Mesenchymal stem cell (in vitro differentiated cells and primary cell): ENCODE data around the gene SNRNP40.

Experiments
- DNase-seq: peaks from one replicate; pipeline ENCODE4 v3.0.0-alpha.2; 2013
- H2AFZ ChIP-seq: one replicate; pipeline ENCODE4 v1.6.1; 2013; ENCODE audit warnings: low read depth, mild to moderate bottlenecking, control low read depth, inconsistent platforms, low read length, moderate library complexity
- H2AK5ac ChIP-seq: 2 replicates; pipeline ENCODE4 v1.6.1; 2013; ENCODE audit warnings: low read length, moderate library complexity, mild to moderate bottlenecking, inconsistent platforms; ENCODE audit not compliant: severe bottlenecking
- H2BK120ac ChIP-seq: one replicate; pipeline ENCODE4 v1.6.1; 2013; ENCODE audit warnings: low read depth, mild to moderate bottlenecking, inconsistent platforms, low read length, moderate library complexity
- H2BK12ac ChIP-seq, 2 experiments: one replicate each; pipeline ENCODE4 v1.6.1; 2013; ENCODE audit warnings: inconsistent platforms in 2 of 2, low read length in 2 of 2, mild to moderate bottlenecking in 2 of 2, moderate library complexity in 2 of 2, control low read depth in 1 of 2
- H2BK15ac ChIP-seq: one replicate; pipeline ENCODE4 v1.6.1; 2013; ENCODE audit warnings: mild to moderate bottlenecking, low read depth, inconsistent platforms; ENCODE audit not compliant: poor library complexity, severe bottlenecking
- H2BK5ac ChIP-seq: 2 replicates; pipeline ENCODE4 v1.6.1; 2013; ENCODE audit warnings: low read depth, mild to moderate bottlenecking, low read length, control low read depth, inconsistent platforms; ENCODE audit not compliant: poor library complexity, severe bottlenecking
- H3K14ac ChIP-seq, 2 experiments: one replicate each; pipeline ENCODE4 v1.6.1; 2013; ENCODE audit warnings: inconsistent platforms in 2 of 2, low read length in 2 of 2, control low read depth in 1 of 2, mild to moderate bottlenecking in 1 of 2, moderate library complexity in 1 of 2
- H3K18ac ChIP-seq, 2 experiments: one replicate each; pipeline ENCODE4 v1.6.1; 2013; ENCODE audit warnings: inconsistent platforms in 2 of 2, low read length in 2 of 2, control low read depth in 1 of 2, low read depth in 1 of 2, mild to moderate bottlenecking in 1 of 2
- H3K23ac ChIP-seq, 2 experiments: one replicate each; pipeline ENCODE4 v1.6.1; 2013; ENCODE audit warnings: inconsistent platforms in 2 of 2, low read length in 2 of 2, mild to moderate bottlenecking in 2 of 2, moderate library complexity in 2 of 2, control low read depth in 1 of 2
- H3K27ac ChIP-seq: 2 replicates; pipeline ENCODE4 v1.5.1; 2013; ENCODE audit warnings: mild to moderate bottlenecking, moderate library complexity, low read length, control low read depth, inconsistent platforms; ENCODE audit not compliant: poor library complexity, severe bottlenecking
- H3K27me3 ChIP-seq, 2 experiments: 2 replicates each; pipeline versions ENCODE4 v1.6.1 to v1.7.0; 2013; ENCODE audit warnings: low read length in 2 of 2, mild to moderate bottlenecking in 2 of 2, moderate library complexity in 2 of 2, control low read depth in 1 of 2, inconsistent platforms in 1 of 2; ENCODE audit not compliant: control insufficient read depth in 1 of 2, insufficient read depth in 1 of 2
- H3K36me3 ChIP-seq, 2 experiments: 2 replicates each; pipeline versions ENCODE4 v1.6.1 to v1.7.0; 2013; ENCODE audit warnings: low read length in 2 of 2, control low read depth in 1 of 2, inconsistent platforms in 1 of 2, low read depth in 1 of 2, mild to moderate bottlenecking in 1 of 2; ENCODE audit not compliant: insufficient read depth in 2 of 2, control insufficient read depth in 1 of 2
- H3K4ac ChIP-seq, 2 experiments: one replicate each; pipeline ENCODE4 v1.6.1; 2013; ENCODE audit warnings: inconsistent platforms in 2 of 2, low read length in 2 of 2, mild to moderate bottlenecking in 2 of 2, moderate library complexity in 2 of 2, control low read depth in 1 of 2, low read depth in 1 of 2
- H3K4me1 ChIP-seq: 2 replicates; pipeline ENCODE4 v1.6.1; 2013; ENCODE audit warnings: low read depth, low read length, control low read depth; ENCODE audit not compliant: control insufficient read depth, insufficient read depth
- H3K4me2 ChIP-seq: 2 replicates; pipeline ENCODE4 v1.6.1; 2013; ENCODE audit warnings: low read length, mild to moderate bottlenecking, inconsistent platforms; ENCODE audit not compliant: poor library complexity, severe bottlenecking
- H3K4me3 ChIP-seq, 2 experiments: 2 replicates each; pipeline versions ENCODE4 v1.5.1 to v1.7.0; 2013; ENCODE audit warnings: low read length in 2 of 2, mild to moderate bottlenecking in 2 of 2, control low read depth in 1 of 2, low read depth in 1 of 2; ENCODE audit not compliant: insufficient read depth in 1 of 2
- H3K79me1 ChIP-seq: replicated peaks from 2 replicates; pipeline ENCODE4 v1.6.1; 2013; ENCODE audit warnings: mild to moderate bottlenecking, control low read depth, low read length, inconsistent platforms; ENCODE audit not compliant: poor library complexity, severe bottlenecking
- H3K9ac ChIP-seq: 2 replicates; pipeline ENCODE4 v1.7.0; 2013; ENCODE audit warnings: mild to moderate bottlenecking, low read length, moderate library complexity
- H3K9me3 ChIP-seq: 2 replicates; pipeline ENCODE4 v1.7.0; 2013; ENCODE audit warnings: mild to moderate bottlenecking, low read length; ENCODE audit not compliant: control insufficient read depth
- H4K8ac ChIP-seq: one replicate; pipeline ENCODE4 v1.6.1; 2013; ENCODE audit warnings: inconsistent platforms, mild to moderate bottlenecking, low read length, moderate library complexity
- H4K91ac ChIP-seq: one replicate; pipeline ENCODE4 v1.6.1; 2013; ENCODE audit warnings: mild to moderate bottlenecking, low read length, inconsistent platforms
- WGBS: methylation state at CpG from one replicate; pipeline ENCODE4 v1.1.7; 2013; ENCODE audit warnings: mixed read lengths; 5-methylcytosine and 5-hydroxymethylcytosine counted together

SNRNP40 gene

GRCh38 chr1:31222176-31222575 lies 74.4 kb downstream of the SNRNP40 start:
- H2BK15ac ChIP-seq: no peak overlapping the region
- H2AK5ac ChIP-seq: no peak overlapping the region
- H3K14ac ChIP-seq: no peak overlapping the region
- H3K9ac ChIP-seq: no peak overlapping the region
- no peak overlapping the region for H2AFZ ChIP-seq
- H3K27me3 ChIP-seq: peaks cover 33 to 40% of the 10 kb centered on the region in 2 experiments
- H3K36me3 ChIP-seq: no peaks in the 10 kb centered on the region
- no peaks in the 10 kb centered on the region for H3K9me3 ChIP-seq
- H2BK120ac ChIP-seq: no peak overlapping the region
- H4K8ac ChIP-seq: no peak overlapping the region
- no peak overlapping the region for H3K4me3 ChIP-seq
- H2BK12ac ChIP-seq: no peak overlapping the region
- no peak overlapping the region for H3K4ac ChIP-seq
- no peak for DNase-seq
- H4K91ac ChIP-seq: no peak overlapping the region
- H3K27ac ChIP-seq: no peak overlapping the region
- H3K23ac ChIP-seq: no peak overlapping the region
- H3K4me1 ChIP-seq: peaks cover 1% of the 10 kb centered on the region
- no peaks in the 10 kb centered on the region for H3K79me1 ChIP-seq
- no peak overlapping the region for H3K4me2 ChIP-seq
- no peak overlapping the region for H2BK5ac ChIP-seq
- H3K18ac ChIP-seq: no peak overlapping the region
- 79% methylated on average over 3 of the region's 3 CpGs for WGBS

DNA sequence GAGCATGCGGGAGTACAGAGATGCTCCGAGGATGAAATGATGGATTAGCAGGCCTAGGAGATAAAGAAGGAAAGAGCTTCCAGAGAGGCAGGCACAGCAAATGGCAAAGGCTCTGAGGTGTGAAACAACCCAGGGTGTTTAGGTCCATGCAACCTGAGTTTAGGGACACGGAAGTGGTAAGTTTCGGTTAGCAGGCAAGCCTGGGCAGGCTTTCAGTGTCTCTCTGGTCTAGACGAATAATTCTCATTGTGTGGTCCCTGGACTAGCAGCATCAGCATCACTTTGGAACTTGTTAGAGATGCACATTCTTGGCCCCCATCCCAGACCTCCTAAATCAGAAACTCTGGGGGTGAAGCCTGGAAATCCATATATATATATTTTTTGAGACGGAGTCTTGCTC lies 75.5 kb downstream of the SNRNP40 start:
- no peak for DNase-seq
- Histone ChIP-seq H3K4me1 (peaks cover 2% of the 10 kb centered on the region), H2AK5ac (no peak overlapping the region), H3K4ac (no peak overlapping the region), H2BK12ac (no peak overlapping the region), H2AFZ (no peak overlapping the region), H3K27me3 (peaks cover 35 to 40% of the 10 kb centered on the region in 2 experiments), H2BK5ac (no peak overlapping the region), H3K27ac (no peak overlapping the region), H2BK120ac (no peak overlapping the region), H3K14ac (no peak overlapping the region), H3K9ac (no peak overlapping the region), H3K4me3 (no peak overlapping the region), H3K23ac (no peak overlapping the region), H4K91ac (no peak overlapping the region), H3K9me3 (no peaks in the 10 kb centered on the region), H3K79me1 (no peaks in the 10 kb centered on the region), H2BK15ac (no peak overlapping the region), H3K4me2 (no peak overlapping the region), H3K18ac (no peak overlapping the region), H3K36me3 (no peaks in the 10 kb centered on the region), H4K8ac (no peak overlapping the region)
- WGBS: 85% methylated on average over 6 of the region's 6 CpGs

- Histone ChIP-seq H3K4me2 (no peak overlapping the region), H4K91ac (no peak overlapping the region), H3K27ac (no peak overlapping the region), H3K36me3 (no peaks in the 10 kb centered on the region), H3K9ac (no peak overlapping the region), H2BK120ac (no peak overlapping the region), H4K8ac (no peak overlapping the region), H3K23ac (no peak overlapping the region), H3K14ac (no peak overlapping the region), H2AFZ (no peak overlapping the region), H3K9me3 (peaks cover 3% of the 10 kb centered on the region), H2AK5ac (no peak overlapping the region), H3K18ac (no peak overlapping the region), H3K4ac (no peak overlapping the region), H2BK5ac (no peak overlapping the region), H3K4me3 (no peak overlapping the region), H3K79me1 (no peaks in the 10 kb centered on the region), H3K27me3 (peaks cover 42 to 47% of the 10 kb centered on the region in 2 experiments), H2BK15ac (no peak overlapping the region), H3K4me1 (peaks cover 3% of the 10 kb centered on the region), H2BK12ac (no peak overlapping the region)
- 85% methylated on average over 6 of the region's 6 CpGs for WGBS
- no peak for DNase-seq
Observed at GRCh38 chr1:31219489-31219888, 77.1 kb downstream of the SNRNP40 start.

GRCh38 chr1:31218705-31219104 lies 77.9 kb downstream of the SNRNP40 start:
- Histone ChIP-seq H2BK120ac (no peak overlapping the region), H3K9ac (no peak overlapping the region), H3K4me2 (no peak overlapping the region), H3K4me3 (peak overlapping the region in 1 of 2 experiments; percentile 4), H3K36me3 (no peaks in the 10 kb centered on the region), H3K23ac (peak overlapping the region in 1 of 2 experiments; percentile 9), H3K27ac (no peak overlapping the region), H2BK12ac (no peak overlapping the region), H3K27me3 (peaks cover 35 to 41% of the 10 kb centered on the region in 2 experiments), H3K79me1 (no peaks in the 10 kb centered on the region), H3K4ac (no peak overlapping the region), H4K8ac (no peak overlapping the region), H3K18ac (no peak overlapping the region), H3K9me3 (peaks cover 4% of the 10 kb centered on the region), H2AK5ac (no peak overlapping the region), H2BK15ac (no peak overlapping the region), H3K14ac (peak overlapping the region in 1 of 2 experiments; percentile 42), H2BK5ac (no peak overlapping the region), H4K91ac (no peak overlapping the region), H3K4me1 (peaks cover 3% of the 10 kb centered on the region), H2AFZ (no peak overlapping the region)
- 64% methylated on average over 7 of the region's 8 CpGs for WGBS
- no peak for DNase-seq
